Stomach (tissue), 4 donors: ENCODE measurements around the gene KRT80.

Experiments
- POLR2A ChIP-seq, 4 donors: fragments of 450-650 bp; IDR thresholded peaks; one replicate each; pipeline ENCODE4 v1.6.1; 2016; ENCODE audit warnings: antibody characterized with exemption in 4 of 4, control low read depth in 2 of 4, mild to moderate bottlenecking in 1 of 4, moderate library complexity in 1 of 4
- TF ChIP-seq, protein P1 (sequence below), 7 experiments: fragments of 450-650 bp in 4 of 7; fragments of 200-600 bp in 3 of 7; sonication (generic) in 3 of 7; IDR thresholded peaks; one replicate each; pipeline ENCODE4 v1.5.1; 2016 to 2019; ENCODE audit warnings: antibody characterized with exemption in 7 of 7, control low read depth in 2 of 7, mild to moderate bottlenecking in 1 of 7

DNA sequence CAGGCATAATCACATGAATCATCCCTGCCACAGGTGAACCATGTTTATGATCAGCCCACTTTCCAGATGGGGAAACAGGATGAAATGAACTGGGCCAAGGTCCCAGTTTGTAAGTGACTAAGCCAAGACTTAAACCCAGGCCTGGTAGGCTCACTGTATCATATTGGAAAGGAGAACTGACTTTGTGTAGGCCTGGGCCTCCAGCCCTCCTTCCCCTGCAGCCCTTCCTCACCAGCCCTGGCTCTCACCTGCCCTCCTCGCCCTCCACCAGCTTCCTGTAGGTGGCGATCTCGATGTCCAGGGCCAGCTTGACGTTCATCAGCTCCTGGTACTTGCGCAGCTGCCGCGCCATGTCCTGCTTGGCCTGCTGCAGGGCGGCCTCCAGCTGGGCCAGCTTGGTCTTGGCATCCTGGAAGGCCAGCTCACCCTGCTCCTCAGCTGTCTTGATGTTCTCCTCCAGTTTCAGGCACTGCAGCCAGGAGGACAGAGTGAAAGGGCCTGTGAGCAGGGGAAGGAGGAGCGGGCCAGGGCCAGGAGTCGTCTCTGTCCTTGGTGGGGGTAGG lies 19.8 kb downstream of the KRT80 start:
- TF ChIP-seq POLR2A (IDR thresholded peaks at IDR 0.05) = no peak
- TF ChIP-seq, protein P1, sequence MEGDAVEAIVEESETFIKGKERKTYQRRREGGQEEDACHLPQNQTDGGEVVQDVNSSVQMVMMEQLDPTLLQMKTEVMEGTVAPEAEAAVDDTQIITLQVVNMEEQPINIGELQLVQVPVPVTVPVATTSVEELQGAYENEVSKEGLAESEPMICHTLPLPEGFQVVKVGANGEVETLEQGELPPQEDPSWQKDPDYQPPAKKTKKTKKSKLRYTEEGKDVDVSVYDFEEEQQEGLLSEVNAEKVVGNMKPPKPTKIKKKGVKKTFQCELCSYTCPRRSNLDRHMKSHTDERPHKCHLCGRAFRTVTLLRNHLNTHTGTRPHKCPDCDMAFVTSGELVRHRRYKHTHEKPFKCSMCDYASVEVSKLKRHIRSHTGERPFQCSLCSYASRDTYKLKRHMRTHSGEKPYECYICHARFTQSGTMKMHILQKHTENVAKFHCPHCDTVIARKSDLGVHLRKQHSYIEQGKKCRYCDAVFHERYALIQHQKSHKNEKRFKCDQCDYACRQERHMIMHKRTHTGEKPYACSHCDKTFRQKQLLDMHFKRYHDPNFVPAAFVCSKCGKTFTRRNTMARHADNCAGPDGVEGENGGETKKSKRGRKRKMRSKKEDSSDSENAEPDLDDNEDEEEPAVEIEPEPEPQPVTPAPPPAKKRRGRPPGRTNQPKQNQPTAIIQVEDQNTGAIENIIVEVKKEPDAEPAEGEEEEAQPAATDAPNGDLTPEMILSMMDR (IDR thresholded peaks at IDR 0.05) = peak in 5 of 7 experiments; percentile 10 to 30 (median 12)
